HepG2 (cell line): ENCODE results near the gene SLC17A9. TPM values are rescaled to one million over a fixed set of nuclear protein-coding genes. Genes with fewer than 3 reads are reported as not detected.

Experiments used
- ATM ChIP-seq: fragments of 450-650 bp; IDR thresholded peaks from 2 replicates; pipeline ENCODE4 v1.7.1; 2017; ENCODE audit warnings: mild to moderate bottlenecking, borderline replicate concordance
- CHD2 ChIP-seq: IDR thresholded peaks from 2 replicates; pipeline ENCODE4 v1.6.1; 2011; ENCODE audit warnings: low read depth, low read length, improper control_type of control experiment
- DMAP1 ChIP-seq: IDR thresholded peaks from 2 replicates; pipeline ENCODE4 v1.6.1; 2016
- FOXA1 ChIP-seq, 2 experiments: fragments of 450-650 bp in 1 of 2; sonication (generic) in 1 of 2; formaldehyde crosslinking in 1 of 2; IDR thresholded peaks; 2 replicates each; pipeline versions ENCODE4 v1.4.0 to v1.6.1; 2016 to 2020; ENCODE audit warnings: missing genetic modification reagents in 1 of 2
- HDAC1 ChIP-seq: sonication (generic); formaldehyde crosslinking; IDR thresholded peaks from 2 replicates; pipeline ENCODE4 v1.5.1; 2020; ENCODE audit warnings: mild to moderate bottlenecking, missing genetic modification reagents
- IRF1 ChIP-seq: sonication (generic); formaldehyde crosslinking; IDR thresholded peaks from 2 replicates; pipeline ENCODE4 v1.4.0; 2020; ENCODE audit warnings: low read depth, mild to moderate bottlenecking, missing genetic modification reagents
- KDM1A ChIP-seq: IDR thresholded peaks from 2 replicates; pipeline ENCODE4 v1.6.1; 2016; ENCODE audit warnings: missing compliant biosample characterization
- MED8 ChIP-seq: sonication (generic); formaldehyde crosslinking; IDR thresholded peaks from 2 replicates; pipeline ENCODE4 v1.8.1; 2023; ENCODE audit warnings: mild to moderate bottlenecking, missing genetic modification reagents; ENCODE audit not compliant: insufficient replicate concordance
- NFATC3 ChIP-seq: sonication (generic); formaldehyde crosslinking; IDR thresholded peaks from 2 replicates; pipeline ENCODE4 v1.5.1; 2020; ENCODE audit warnings: mild to moderate bottlenecking, missing genetic modification reagents
- PITX1 ChIP-seq: sonication (generic); formaldehyde crosslinking; IDR thresholded peaks from 2 replicates; pipeline ENCODE4 v1.5.1; 2020; ENCODE audit warnings: mild to moderate bottlenecking, missing genetic modification reagents
- PTBP1 ChIP-seq: fragments of 200-400 bp; formaldehyde crosslinking; IDR thresholded peaks from 2 replicates; pipeline ENCODE4 v1.6.1; 2018; ENCODE audit warnings: low read length, low read depth; ENCODE audit not compliant: poor library complexity, severe bottlenecking
- RBM22 ChIP-seq: fragments of 200-400 bp; formaldehyde crosslinking; optimal IDR thresholded peaks from 2 replicates; pipeline ENCODE3; 2017; ENCODE audit warnings: mild to moderate bottlenecking, low read length, moderate library complexity
- UBTF ChIP-seq: sonication (generic); formaldehyde crosslinking; IDR thresholded peaks from 2 replicates; pipeline ENCODE4 v1.4.0; 2020; ENCODE audit warnings: mild to moderate bottlenecking, missing genetic modification reagents
- XBP1 ChIP-seq: sonication (generic); formaldehyde crosslinking; IDR thresholded peaks from 2 replicates; pipeline ENCODE4 v1.5.0; 2020; ENCODE audit warnings: missing genetic modification reagents
- ZFP36 ChIP-seq: fragments of 150-350 bp; IDR thresholded peaks from 2 replicates; pipeline ENCODE4 v1.6.1; 2018; ENCODE audit warnings: borderline replicate concordance, low read length, low read depth; ENCODE audit not compliant: partially characterized antibody
- ZNF160 ChIP-seq: sonication (generic); formaldehyde crosslinking; IDR thresholded peaks from 2 replicates; pipeline ENCODE4 v1.8.0; 2022; ENCODE audit warnings: mild to moderate bottlenecking, inconsistent platforms, missing genetic modification reagents
- ZNF281 ChIP-seq: sonication (generic); formaldehyde crosslinking; IDR thresholded peaks from 2 replicates; pipeline ENCODE4 v1.4.0; 2020; ENCODE audit warnings: missing genetic modification reagents, borderline replicate concordance
- ZNF432 ChIP-seq: sonication (generic); formaldehyde crosslinking; IDR thresholded peaks from 2 replicates; pipeline ENCODE4 v1.5.0; 2020; ENCODE audit warnings: missing genetic modification reagents, mild to moderate bottlenecking, borderline replicate concordance
- ZNF564 ChIP-seq: sonication (generic); formaldehyde crosslinking; IDR thresholded peaks from 2 replicates; pipeline ENCODE4 v1.8.1; 2023; ENCODE audit warnings: mild to moderate bottlenecking, missing genetic modification reagents
- ZNF747 ChIP-seq: sonication (generic); formaldehyde crosslinking; IDR thresholded peaks from 2 replicates; pipeline ENCODE4 v1.8.1; 2023; ENCODE audit warnings: missing genetic modification reagents, mild to moderate bottlenecking, borderline replicate concordance
- ZNF792 ChIP-seq: IDR thresholded peaks from 2 replicates; pipeline ENCODE4 v1.6.1; 2016
- ZUFSP ChIP-seq: sonication (generic); formaldehyde crosslinking; IDR thresholded peaks from 2 replicates; pipeline ENCODE4 v1.9.0; 2021; ENCODE audit warnings: missing genetic modification reagents, mild to moderate bottlenecking, borderline replicate concordance
- polyA plus RNA-seq, 8 experiments: library from polyadenylated mRNA; depleted of rRNA in 3 of 8; stranded (reverse) in 7 of 8; unstranded in 1 of 8; fragments of >200 nt; fragmentation: Illumina TruSeq in 4 of 8; extraction: Trizol in 4 of 8; gene quantifications; 2 replicates each; pipeline versions ENCODE4 v1.2.1 to v1.2.3, GENCODE V29; 2011 to 2016; ENCODE audit warnings: low read depth in 4 of 8, missing spikeins in 1 of 8, mixed read lengths in 1 of 8; ENCODE audit not compliant: insufficient read depth in 1 of 8
- total RNA-seq, 5 experiments: library from RNA; depleted of rRNA; stranded (reverse); fragments of >200 nt; fragmentation: Illumina TruSeq; extraction: Trizol; gene quantifications; 2 replicates each; pipeline ENCODE4 v1.2.3, GENCODE V29; 2016; ENCODE audit warnings: low read depth in 1 of 5

Gene SLC17A9
- total and polyA plus RNA-seq, 2 of the 13 experiments (the other 11 are each of a cell fraction or from before 2014, with no cell fraction given): 110 to 191 TPM

GRCh38 chr20:62953839-62954703 lies 1.6 kb downstream of the SLC17A9 start (continued):
- peak; percentile 91 for TF ChIP-seq ZNF747 (CRISPR knock-in tag)
- TF ChIP-seq PITX1 (CRISPR knock-in tag): peak; percentile 73; the same call in 1 of the 2 replicates
- TF ChIP-seq RBM22: peak; percentile 71
- TF ChIP-seq CHD2: peak; percentile 19
- TF ChIP-seq KDM1A: no peak; the same call in 1 of the 2 replicates
- peak; percentile 90 for TF ChIP-seq DMAP1
- peak; percentile 96 for TF ChIP-seq XBP1
- no peak for TF ChIP-seq MED8
- no peak for TF ChIP-seq ZFP36
- TF ChIP-seq NFATC3 (CRISPR knock-in tag): peak; percentile 95; the same call in 1 of the 2 replicates
- TF ChIP-seq FOXA1 (IDR thresholded peaks at IDR 0.05): no peak
- peak; percentile 90 for TF ChIP-seq FOXA1 (CRISPR knock-in tag; IDR thresholded peaks at IDR 0.05)
- TF ChIP-seq UBTF: peak; percentile 81
- no peak; the same call in 1 of the 2 replicates for TF ChIP-seq IRF1 (CRISPR knock-in tag)
- no peak; the same call in 1 of the 2 replicates for TF ChIP-seq ZNF281
- TF ChIP-seq ZNF792 (CRISPR knock-in tag): peak; percentile 98
- no peak for TF ChIP-seq ATM
- peak; percentile 97 for TF ChIP-seq HDAC1
- TF ChIP-seq ZNF432 (CRISPR knock-in tag): 0 out of 2 replicates have a peak, but pooled peaks have one; percentile 81
- peak; percentile 93; the same call in 1 of the 2 replicates for TF ChIP-seq ZNF160 (CRISPR knock-in tag)
- TF ChIP-seq ZNF564: peak; percentile 96
- TF ChIP-seq PTBP1: peak; percentile 53
- TF ChIP-seq ZUFSP (CRISPR knock-in tag): 0 out of 2 replicates have a peak, but pooled peaks have one; percentile 73
